ENCODE measurements around the gene PPP1R14D.

PPP1R14D gene

DNA sequence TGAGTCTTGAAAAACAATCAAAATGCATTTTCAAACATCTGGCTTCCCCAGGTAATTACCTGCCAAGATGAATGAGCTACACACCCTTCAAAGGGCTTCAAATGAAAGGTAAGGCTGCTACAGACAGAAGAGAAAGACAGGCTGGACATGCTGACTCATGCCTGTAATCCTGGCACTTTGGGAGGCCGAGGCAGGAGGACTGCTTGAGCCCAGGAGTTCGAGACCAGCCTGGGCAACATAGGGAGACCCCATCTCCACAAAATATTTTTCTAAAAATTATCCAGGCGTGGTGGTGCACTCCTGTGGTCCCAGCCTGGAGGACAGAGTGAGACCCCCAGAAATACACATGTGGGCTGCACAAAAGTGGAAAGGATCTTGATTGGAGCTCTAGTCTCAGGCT is 36.1 kb downstream of the PPP1R14D start:
- H3K4me3 ChIP-seq (ENCODE audit: low read length), result no peak overlapping the region
- TF ChIP-seq ZNF274 (IDR thresholded peaks at IDR 0.05; ENCODE audit: low read depth, low read length), result no peak

GRCh38 chr15:40790718-40791117 is 37.8 kb downstream of the PPP1R14D start:
- TF ChIP-seq ZNF274 (IDR thresholded peaks at IDR 0.05; ENCODE audit: low read depth, low read length), result no peak
- no peak overlapping the region for H3K4me3 ChIP-seq (ENCODE audit: low read length)

DNA sequence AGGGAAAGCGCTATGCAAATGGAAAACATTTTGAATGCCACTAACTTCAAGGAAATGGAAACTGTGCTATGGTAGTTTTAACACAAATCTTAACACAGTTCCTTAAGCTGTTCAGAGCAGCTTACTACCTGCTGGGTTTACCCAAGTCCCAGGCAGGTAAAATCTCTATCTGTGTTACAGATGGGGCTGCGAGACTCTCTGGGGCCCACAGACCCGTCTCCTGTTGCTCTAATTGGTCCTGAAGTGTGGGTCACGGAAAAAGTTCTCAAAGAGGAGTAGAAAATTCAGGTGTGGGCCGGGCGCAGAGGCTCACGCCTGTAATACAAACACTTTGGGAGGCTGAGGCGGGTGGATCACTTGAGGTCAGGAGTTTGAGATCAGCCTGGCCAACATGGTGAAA is 38.5 kb downstream of the PPP1R14D start:
- no peak overlapping the region for H3K4me3 ChIP-seq (ENCODE audit: low read length)
- no peak for TF ChIP-seq ZNF274 (IDR thresholded peaks at IDR 0.05; ENCODE audit: low read depth, low read length)

- TF ChIP-seq ZNF274 (IDR thresholded peaks at IDR 0.05; ENCODE audit: low read depth, low read length), result no peak
These were observed 39.4 kb downstream of the PPP1R14D start for GRCh38 chr15:40789119-40789518.

GRCh38 chr15:40787991-40788390 is 40.5 kb downstream of the PPP1R14D start:
- no peak overlapping the region for H3K4me3 ChIP-seq (ENCODE audit: low read length)
- no peak for TF ChIP-seq ZNF274 (IDR thresholded peaks at IDR 0.05; ENCODE audit: low read depth, low read length)

More at GRCh38 chr15:40789119-40789518, 39.4 kb downstream of the PPP1R14D start:
- no peak overlapping the region for H3K4me3 ChIP-seq (ENCODE audit: low read length)

GRCh38 chr15:40787344-40787841 is 41.1 kb downstream of the PPP1R14D start:
- no peak for TF ChIP-seq ZNF274 (IDR thresholded peaks at IDR 0.05; ENCODE audit: low read depth, low read length)
- no peak overlapping the region for H3K4me3 ChIP-seq (ENCODE audit: low read length)

DNA sequence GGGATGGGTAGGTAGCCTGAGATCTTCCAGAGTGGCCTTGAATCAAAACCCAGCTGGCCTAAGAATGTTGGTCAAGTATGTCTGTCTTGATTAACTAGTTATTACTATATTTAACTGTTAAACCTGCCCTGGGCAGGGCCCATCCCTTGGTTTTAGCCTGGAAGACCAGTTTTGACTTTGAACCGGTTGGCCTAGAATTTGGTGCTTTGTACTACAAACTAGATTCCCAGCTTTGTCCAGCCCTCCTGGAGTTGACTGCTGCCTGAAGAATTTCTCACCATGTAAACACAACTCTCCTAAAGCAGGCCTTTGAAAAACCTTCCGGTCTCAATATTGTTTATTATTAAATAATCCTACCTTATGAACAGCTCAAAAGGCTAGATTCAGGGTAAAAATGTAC is 42.7 kb downstream of the PPP1R14D start:
- H3K4me3 ChIP-seq (ENCODE audit: low read length), result no peak overlapping the region
- TF ChIP-seq ZNF274 (IDR thresholded peaks at IDR 0.05; ENCODE audit: low read depth, low read length), result no peak

DNA sequence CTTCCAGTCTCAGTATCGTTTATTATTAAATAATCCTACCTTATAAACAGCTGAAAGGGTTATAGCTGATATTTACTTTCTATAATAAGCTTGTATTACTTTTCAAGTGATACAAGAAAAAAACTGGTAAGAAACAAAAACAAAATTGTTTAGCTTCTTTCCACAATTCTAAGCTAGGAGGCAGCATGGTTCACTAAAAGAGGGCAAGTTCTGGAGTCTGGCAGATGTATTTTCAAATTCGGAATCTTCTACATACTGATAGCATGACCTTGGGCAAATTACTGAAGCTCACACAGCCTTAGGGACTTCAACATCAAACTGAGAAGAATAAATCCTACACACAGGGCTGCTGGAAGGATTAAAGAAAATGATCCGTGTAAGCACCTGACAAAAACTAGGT is 43.3 kb downstream of the PPP1R14D start:
- TF ChIP-seq ZNF274 (IDR thresholded peaks at IDR 0.05; ENCODE audit: low read depth, low read length), result no peak
- H3K4me3 ChIP-seq (ENCODE audit: low read length), result no peak overlapping the region

DNA sequence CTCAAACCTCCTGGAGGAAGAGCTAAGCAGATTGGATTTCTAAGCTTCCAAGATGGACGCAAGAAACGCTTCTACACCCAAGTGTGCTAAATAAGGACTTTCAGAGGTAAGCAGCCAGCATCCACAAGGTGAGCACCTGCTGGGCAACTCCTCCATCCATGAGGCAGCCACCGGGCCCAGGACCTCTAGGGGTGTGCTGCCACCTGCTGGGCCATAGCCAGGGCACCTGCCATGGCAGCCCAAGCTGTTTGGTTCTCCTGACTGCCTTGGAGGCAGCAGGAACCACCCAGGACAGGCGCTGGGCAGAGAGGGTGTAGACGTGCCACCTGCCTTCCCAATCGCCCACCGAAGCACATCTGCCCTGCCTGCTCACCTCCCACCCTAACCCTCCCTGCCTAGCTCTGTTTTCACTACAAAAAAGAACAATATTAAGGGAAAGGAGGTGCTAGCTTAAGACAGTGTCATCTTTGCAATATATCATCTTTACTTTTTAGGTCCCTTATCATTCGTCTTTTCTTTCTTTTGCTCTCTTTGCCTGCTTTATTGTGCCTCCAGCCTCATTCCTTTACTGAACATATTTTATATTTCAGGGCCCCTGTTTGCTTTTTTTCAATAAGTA is 45.8 kb downstream of the PPP1R14D start:
- H3K4me3 ChIP-seq (ENCODE audit: low read length), result no peak overlapping the region
- TF ChIP-seq ZNF274 (IDR thresholded peaks at IDR 0.05; ENCODE audit: low read depth, low read length), result no peak

- H3K4me3 ChIP-seq (ENCODE audit: low read length), result no peak overlapping the region
- no peak for TF ChIP-seq ZNF274 (IDR thresholded peaks at IDR 0.05; ENCODE audit: low read depth, low read length)
These were observed 51.9 kb downstream of the PPP1R14D start for GRCh38 chr15:40776537-40777141.

GRCh38 chr15:40775740-40776536 is 52.6 kb downstream of the PPP1R14D start:
- H3K4me3 ChIP-seq (ENCODE audit: low read length), result no peak overlapping the region
- TF ChIP-seq ZNF274 (IDR thresholded peaks at IDR 0.05; ENCODE audit: low read depth, low read length), result no peak

DNA sequence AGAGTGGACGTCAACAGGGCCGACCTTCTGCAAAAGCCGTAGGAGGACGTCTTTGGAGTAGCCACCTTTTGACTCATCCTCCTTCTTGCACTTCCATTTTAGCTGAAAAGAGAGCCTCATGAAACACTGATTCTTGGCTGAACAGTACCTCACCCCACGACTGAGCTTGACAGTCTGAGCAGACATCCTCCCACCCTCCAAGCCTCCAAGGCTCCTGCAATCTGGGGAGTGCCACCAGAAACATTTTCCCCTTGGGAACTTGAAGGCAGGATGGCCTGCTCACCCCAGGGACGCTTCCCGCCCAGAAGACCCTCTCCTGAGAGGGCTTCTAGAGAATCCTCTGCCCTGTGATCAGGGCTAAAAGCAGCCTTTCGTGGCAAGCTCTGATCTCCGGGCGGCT is 53.5 kb downstream of the PPP1R14D start:
- TF ChIP-seq ZNF274 (IDR thresholded peaks at IDR 0.05; ENCODE audit: low read depth, low read length), result no peak

DNA sequence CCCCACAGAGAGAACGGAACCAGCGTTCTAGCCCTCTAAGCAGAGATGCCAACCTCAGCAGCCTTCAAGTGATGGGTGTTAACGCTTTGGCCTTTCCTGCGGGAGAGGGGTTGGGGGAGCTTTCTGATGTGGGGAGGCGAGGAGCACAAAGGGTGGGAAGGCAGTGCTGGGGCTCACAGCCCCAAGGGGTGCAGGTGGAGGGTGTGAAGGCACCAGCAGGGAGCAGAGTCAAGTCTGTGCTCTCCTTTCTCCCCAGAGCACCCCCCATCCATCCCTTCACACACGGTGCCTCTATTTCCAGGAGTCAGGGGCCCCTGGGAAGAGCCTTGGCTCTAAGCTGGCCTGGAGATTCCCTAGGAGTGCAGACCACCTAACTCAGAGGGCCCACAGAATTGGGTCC is 54.6 kb downstream of the PPP1R14D start:
- TF ChIP-seq ZNF274 (IDR thresholded peaks at IDR 0.05; ENCODE audit: low read depth, low read length), result no peak
- H3K4me3 ChIP-seq (ENCODE audit: low read length), result no peak overlapping the region

More for the DNA sequence above, 53.5 kb downstream of the PPP1R14D start:
- no peak overlapping the region for H3K4me3 ChIP-seq (ENCODE audit: low read length)

DNA sequence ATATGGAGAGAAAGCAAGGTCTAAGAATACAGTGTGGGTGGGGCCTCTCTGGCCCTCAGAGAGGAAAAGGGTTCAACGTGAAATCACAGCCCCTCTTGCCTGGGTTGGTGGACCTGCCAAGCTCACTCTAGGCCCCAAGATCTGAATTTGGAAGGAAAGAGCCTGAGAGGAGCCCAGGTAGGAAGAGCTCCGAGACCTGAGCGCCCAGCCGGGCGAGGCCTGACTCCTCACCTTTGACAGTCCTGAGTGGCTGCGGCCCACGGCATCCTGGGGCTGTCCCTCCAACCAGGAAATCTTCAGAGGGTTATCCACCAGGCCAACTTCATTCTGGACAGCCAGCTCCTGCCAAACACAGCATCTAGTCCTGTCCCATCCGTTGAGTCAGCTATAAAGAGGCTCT is 55.0 kb downstream of the PPP1R14D start:
- TF ChIP-seq ZNF274 (IDR thresholded peaks at IDR 0.05; ENCODE audit: low read depth, low read length), result no peak
- no peak overlapping the region for H3K4me3 ChIP-seq (ENCODE audit: low read length)

DNA sequence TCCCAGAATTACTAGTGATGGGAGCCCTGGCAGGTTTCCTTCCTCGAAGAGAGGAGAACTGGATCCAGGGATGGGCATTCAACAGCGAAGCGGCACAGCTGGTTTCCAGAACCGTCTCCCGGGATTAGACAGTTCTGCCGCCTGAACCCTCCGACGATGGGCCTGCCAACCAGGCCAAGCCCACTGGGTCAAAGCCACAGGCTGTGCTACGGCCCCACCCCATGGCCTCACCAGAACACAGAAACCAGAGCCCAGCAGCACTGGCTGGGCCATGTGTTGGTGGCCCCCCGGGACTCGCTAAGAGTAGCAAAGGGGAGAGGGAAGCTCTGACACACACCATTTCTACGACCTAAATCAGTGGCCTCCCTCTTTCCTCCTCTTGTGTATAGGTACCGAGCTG is 56.5 kb downstream of the PPP1R14D start:
- no peak overlapping the region for H3K4me3 ChIP-seq (ENCODE audit: low read length)
- no peak for TF ChIP-seq ZNF274 (IDR thresholded peaks at IDR 0.05; ENCODE audit: low read depth, low read length)
